ENCODE results near the gene LRFN2.

LRFN2 gene

DNA sequence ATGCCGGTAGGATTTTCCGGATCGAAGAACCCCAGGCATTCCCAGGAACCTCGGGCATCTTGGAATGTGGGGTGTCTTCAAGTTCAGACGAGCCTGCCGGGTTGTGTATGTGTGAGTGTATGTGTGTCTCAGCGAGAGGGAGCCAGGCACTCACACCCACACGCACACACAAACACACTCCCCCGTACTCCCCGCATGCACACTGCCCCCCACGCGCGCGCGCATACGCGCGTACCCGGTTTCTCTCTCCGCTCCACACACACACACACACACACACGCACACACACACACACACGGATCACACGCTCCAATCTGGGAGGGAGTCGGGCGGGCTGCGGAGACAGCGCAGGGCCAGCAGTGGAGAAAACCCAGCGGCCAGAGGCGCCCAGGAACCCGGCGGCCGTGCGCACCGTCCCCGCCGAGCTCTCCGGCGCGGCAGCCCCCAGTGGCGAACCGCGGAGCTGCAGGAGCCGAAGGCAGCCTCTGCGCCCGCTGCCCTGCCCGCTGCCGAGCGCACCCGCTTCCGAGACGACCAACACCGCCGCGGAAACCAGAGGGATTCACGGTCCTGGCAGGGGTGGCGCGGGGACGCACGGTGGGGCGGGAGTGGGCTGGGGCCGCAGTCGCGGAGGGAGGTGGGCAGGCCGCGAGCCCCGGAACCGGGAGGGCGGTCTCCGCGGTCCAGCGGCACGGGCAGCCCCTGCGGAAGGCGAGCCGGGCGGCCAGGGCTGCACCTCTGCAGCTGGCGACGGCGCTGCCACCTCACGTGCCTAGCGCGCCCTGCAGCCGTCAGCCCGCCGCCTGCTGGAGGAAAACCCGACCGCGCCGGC, at the start of gene LRFN2:
Gene LRFN2 (minus strand): TSS at position 125 of the 830 bp plus-strand sequence.
- Histone ChIP-seq H3K27ac (peak within 1 kb of the TSS in 9 of 11 experiments; percentile 42 to 74 (median 69); a peak in 17 of 22 replicates), H3K9ac (peak within 1 kb of the TSS; percentile 49 to 83 (median 69); a peak in 21 of 22 replicates)

DNA sequence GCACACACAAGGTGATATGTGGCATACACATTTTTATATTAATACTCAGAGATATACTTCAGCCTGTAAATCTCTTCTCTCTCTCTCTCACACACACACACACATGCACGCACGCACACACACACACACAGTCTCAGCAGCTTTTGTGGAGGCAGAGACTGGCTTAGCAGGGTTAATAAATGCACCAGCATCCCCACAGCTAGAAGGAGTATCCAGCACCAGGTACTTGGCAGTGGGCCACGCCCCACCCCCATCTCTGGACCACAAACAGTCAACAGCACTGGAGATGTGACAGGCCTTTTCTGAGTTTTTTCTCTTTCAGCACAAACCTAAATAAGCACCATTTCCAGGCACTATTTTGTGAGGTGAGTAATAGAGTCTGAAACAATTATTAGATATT, 47.3 kb upstream of the LRFN2 start:
- no peak for TF ChIP-seq Cebpa-rat (IDR thresholded peaks at IDR 0.05)
- peaks cover 0 to 5% (median 0%) of the 10 kb centered on the region in 11 experiments; a peak in 3 of 22 replicates for H3K9me3 ChIP-seq (replicated peaks in 1 of 11)
- H3K27ac ChIP-seq = no peak overlapping the region
- peaks cover 4 to 18% (median 9%) of the 10 kb centered on the region in 10 experiments; a peak in 19 of 20 replicates for H3K4me1 ChIP-seq
- H3K4me2 ChIP-seq = no peak overlapping the region
- no peaks in the 10 kb centered on the region for H4K20me1 ChIP-seq
- H3K9ac ChIP-seq = no peak overlapping the region
- H3K4me3 ChIP-seq = no peak overlapping the region
- H3K27me3 ChIP-seq = no peaks in the 10 kb centered on the region
- H3K36me3 ChIP-seq = no peaks in the 10 kb centered on the region

More for the DNA sequence above, at the start of gene LRFN2:
- Histone ChIP-seq H3K27me3 (peaks cover 0 to 32% (median 6%) of the 10 kb centered on the region in 11 experiments; a peak in 10 of 22 replicates), H4K20me1 (peaks cover 0 to 18% (median 0%) of the 10 kb centered on the region in 11 experiments; a peak in 6 of 22 replicates), H3K36me3 (no peaks in the 10 kb centered on the region), H3K9me3 (replicated peaks in 1 of 11) (no peaks in the 10 kb centered on the region; a peak in 2 of 22 replicates), H3K4me2 (peak within 1 kb of the TSS; percentile 72 to 100 (median 98)), H3K4me3 (peak within 1 kb of the TSS; percentile 61 to 83 (median 71)), H3K4me1 (peaks cover 22 to 51% (median 46%) of the 10 kb centered on the region in 10 experiments; a peak in 19 of 20 replicates)
- no peak for TF ChIP-seq Cebpa-rat (IDR thresholded peaks at IDR 0.05)

DNA sequence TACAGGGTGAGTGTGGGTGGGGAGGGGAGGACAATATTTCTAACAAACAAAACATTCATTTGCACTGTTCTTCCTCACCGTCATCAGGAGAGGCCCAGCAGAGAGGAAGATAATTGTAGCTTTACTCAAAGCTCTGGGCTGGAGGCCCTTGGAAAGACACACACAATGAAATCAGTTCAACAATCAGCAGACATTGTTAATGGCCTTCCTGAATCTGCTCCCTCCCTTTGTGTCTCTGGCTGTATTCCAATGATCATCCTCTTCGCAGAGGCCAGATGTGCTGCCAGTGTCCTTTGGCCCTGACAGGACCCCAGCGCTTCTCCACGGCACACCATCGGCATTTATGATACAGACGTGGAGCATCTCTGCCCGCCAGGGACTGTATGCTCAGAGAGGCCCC, 44.6 kb upstream of the LRFN2 start:
- H3K4me1 ChIP-seq = peaks cover 0 to 9% (median 0%) of the 10 kb centered on the region in 10 experiments; a peak in 6 of 20 replicates
- no peak for TF ChIP-seq Cebpa-rat (IDR thresholded peaks at IDR 0.05)
- no peaks in the 10 kb centered on the region for H3K27me3 ChIP-seq
- no peaks in the 10 kb centered on the region for H3K36me3 ChIP-seq
- no peak overlapping the region for H3K4me2 ChIP-seq
- no peak overlapping the region for H3K9ac ChIP-seq
- H3K9me3 ChIP-seq (replicated peaks in 1 of 11) = peaks cover 0 to 7% (median 0%) of the 10 kb centered on the region in 11 experiments; a peak in 7 of 22 replicates
- no peak overlapping the region for H3K4me3 ChIP-seq
- H3K27ac ChIP-seq = no peak overlapping the region
- no peaks in the 10 kb centered on the region for H4K20me1 ChIP-seq

DNA sequence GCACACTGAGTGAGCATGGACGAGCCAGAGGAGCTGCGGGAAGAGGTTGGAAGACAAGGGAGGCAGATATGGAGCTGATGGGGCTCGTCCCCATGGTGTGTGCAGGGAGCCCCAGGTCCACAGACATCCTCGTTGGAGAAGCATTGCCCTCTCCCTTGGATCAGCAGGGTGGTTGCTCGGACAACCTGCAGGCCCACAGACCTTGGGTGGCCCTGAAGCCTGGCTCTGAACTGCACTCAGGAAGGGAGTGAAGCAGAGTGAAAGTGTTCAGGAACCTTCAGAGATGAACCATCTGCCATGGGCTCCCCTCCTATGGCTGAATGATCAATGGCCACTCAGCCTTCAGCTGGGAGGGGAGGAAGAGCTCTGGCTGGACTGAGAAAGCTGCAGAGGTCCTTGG, 43.3 kb upstream of the LRFN2 start:
- Histone ChIP-seq H3K36me3 (no peaks in the 10 kb centered on the region), H3K9me3 (replicated peaks in 1 of 11) (peaks cover 7 to 19% (median 12%) of the 10 kb centered on the region in 11 experiments; a peak in 19 of 22 replicates), H3K27ac (no peak overlapping the region), H3K27me3 (no peaks in the 10 kb centered on the region), H3K4me3 (no peak overlapping the region), H3K9ac (no peak overlapping the region), H3K4me2 (no peak overlapping the region), H4K20me1 (no peaks in the 10 kb centered on the region), H3K4me1 (peaks cover 0 to 10% (median under 1%) of the 10 kb centered on the region in 10 experiments; a peak in 6 of 20 replicates)
- no peak for TF ChIP-seq Cebpa-rat (IDR thresholded peaks at IDR 0.05)

DNA sequence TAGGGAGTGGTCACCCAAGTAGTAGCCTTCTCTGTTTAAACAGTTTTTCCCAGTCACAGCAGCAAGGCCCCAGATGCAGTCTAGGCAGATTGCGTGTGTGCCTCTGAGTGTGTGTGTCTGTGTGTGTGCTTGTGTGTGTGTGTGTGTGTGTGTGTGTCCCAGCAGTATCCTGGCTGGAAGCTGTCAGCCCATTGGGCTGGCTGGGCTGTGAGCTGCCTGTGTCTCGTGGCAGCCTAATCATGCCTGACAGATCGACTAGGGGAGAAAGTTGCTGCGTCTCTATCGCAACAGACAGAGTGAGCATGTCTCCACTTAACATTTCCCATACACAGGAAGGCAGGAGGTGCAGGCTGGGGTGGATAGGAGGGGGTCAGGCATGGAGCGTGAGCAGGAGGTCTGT, 42.9 kb upstream of the LRFN2 start:
- Histone ChIP-seq H3K36me3 (no peaks in the 10 kb centered on the region), H3K4me3 (no peak overlapping the region), H3K9ac (no peak overlapping the region), H3K4me1 (peaks cover 0 to 10% (median 5%) of the 10 kb centered on the region in 10 experiments; a peak in 9 of 20 replicates), H3K9me3 (replicated peaks in 1 of 11) (peaks cover 7 to 21% (median 12%) of the 10 kb centered on the region in 11 experiments; a peak in 19 of 22 replicates), H3K4me2 (no peak overlapping the region), H3K27me3 (no peaks in the 10 kb centered on the region), H4K20me1 (no peaks in the 10 kb centered on the region), H3K27ac (no peak overlapping the region)
- no peak for TF ChIP-seq Cebpa-rat (IDR thresholded peaks at IDR 0.05)

DNA sequence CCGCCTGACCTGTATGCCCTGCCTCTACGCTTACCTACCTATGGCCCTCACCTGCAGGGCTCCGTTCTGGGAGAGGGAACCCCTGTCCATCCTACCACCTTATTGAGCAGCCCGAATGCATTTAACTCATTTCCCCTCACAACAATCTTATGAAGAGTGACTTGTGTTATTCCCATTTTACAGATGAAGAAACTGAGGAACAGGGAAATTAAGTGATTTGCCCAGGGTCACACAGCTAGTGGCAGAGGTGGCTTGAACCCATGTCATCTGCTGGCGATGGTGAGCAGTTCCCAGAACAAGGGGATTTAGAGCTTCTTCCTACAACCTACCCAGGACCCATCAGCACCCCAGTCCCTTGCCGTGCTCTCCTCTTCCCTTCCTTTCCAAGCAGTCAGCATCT, 42.3 kb upstream of the LRFN2 start:
- H3K27me3 ChIP-seq = no peaks in the 10 kb centered on the region
- no peak overlapping the region for H3K27ac ChIP-seq
- no peaks in the 10 kb centered on the region for H4K20me1 ChIP-seq
- peaks cover 7 to 21% (median 12%) of the 10 kb centered on the region in 11 experiments; a peak in 19 of 22 replicates for H3K9me3 ChIP-seq (replicated peaks in 1 of 11)
- no peak overlapping the region for H3K4me2 ChIP-seq
- no peak for TF ChIP-seq Cebpa-rat (IDR thresholded peaks at IDR 0.05)
- no peak overlapping the region for H3K9ac ChIP-seq
- H3K4me1 ChIP-seq = peaks cover 0 to 11% (median 9%) of the 10 kb centered on the region in 10 experiments; a peak in 16 of 20 replicates
- H3K36me3 ChIP-seq = no peaks in the 10 kb centered on the region
- H3K4me3 ChIP-seq = no peak overlapping the region

DNA sequence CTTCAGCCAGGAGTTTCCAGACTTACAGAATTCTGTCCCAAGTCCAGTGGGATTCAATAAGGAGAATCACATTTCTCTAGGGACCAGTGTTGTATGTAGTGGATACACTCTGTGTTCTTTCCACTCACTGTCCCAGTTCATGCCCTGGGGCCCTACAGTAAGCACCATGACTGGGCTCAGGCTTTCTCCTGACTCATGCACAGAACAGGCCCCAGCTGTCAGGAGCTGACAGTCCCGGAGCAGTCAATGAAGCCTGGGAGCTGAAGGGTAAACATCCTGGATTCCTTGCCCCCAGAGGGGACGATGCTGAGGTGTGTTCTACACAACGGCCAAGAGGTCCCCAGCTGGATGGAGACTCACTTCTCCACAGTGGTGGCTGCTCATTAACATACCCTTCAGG, 40.2 kb upstream of the LRFN2 start:
- H3K9me3 ChIP-seq (replicated peaks in 1 of 11) = peaks cover 7 to 20% (median 12%) of the 10 kb centered on the region in 11 experiments; a peak in 19 of 22 replicates
- H3K4me1 ChIP-seq = peaks cover 0 to 15% (median 12%) of the 10 kb centered on the region in 10 experiments; a peak in 16 of 20 replicates
- H3K27ac ChIP-seq = no peak overlapping the region
- H3K9ac ChIP-seq = no peak overlapping the region
- no peaks in the 10 kb centered on the region for H4K20me1 ChIP-seq
- no peaks in the 10 kb centered on the region for H3K36me3 ChIP-seq
- no peak overlapping the region for H3K4me3 ChIP-seq
- no peaks in the 10 kb centered on the region for H3K27me3 ChIP-seq
- H3K4me2 ChIP-seq = no peak overlapping the region
- no peak for TF ChIP-seq Cebpa-rat (IDR thresholded peaks at IDR 0.05)

DNA sequence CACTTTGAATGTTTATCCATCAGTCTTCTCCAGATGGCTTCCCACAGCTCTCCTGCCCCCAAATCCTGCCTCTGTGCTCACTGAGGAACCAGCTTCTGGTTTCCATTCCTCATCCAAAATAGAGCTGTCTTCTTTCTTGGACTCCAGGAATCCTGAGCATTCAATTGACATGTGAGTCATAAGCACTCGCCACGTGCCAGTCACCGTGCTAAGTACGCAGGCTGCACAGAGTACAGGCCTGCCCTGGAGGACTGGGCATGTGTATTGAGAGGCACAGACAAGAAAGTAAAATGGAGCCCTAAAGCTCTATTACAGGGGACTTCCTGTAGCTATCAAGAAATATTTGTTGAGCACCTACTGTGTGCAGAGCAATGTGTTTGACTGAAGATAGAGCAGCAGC, 39.7 kb upstream of the LRFN2 start:
- Histone ChIP-seq H3K27ac (no peak overlapping the region), H3K9me3 (replicated peaks in 1 of 11) (peaks cover 7 to 17% (median 12%) of the 10 kb centered on the region in 11 experiments; a peak in 19 of 22 replicates), H3K27me3 (no peaks in the 10 kb centered on the region), H3K9ac (no peak overlapping the region), H3K4me2 (no peak overlapping the region), H3K4me1 (peaks cover 0 to 15% (median 12%) of the 10 kb centered on the region in 10 experiments; a peak in 16 of 20 replicates), H3K4me3 (no peak overlapping the region), H4K20me1 (no peaks in the 10 kb centered on the region), H3K36me3 (no peaks in the 10 kb centered on the region)
- TF ChIP-seq Cebpa-rat (IDR thresholded peaks at IDR 0.05) = no peak

DNA sequence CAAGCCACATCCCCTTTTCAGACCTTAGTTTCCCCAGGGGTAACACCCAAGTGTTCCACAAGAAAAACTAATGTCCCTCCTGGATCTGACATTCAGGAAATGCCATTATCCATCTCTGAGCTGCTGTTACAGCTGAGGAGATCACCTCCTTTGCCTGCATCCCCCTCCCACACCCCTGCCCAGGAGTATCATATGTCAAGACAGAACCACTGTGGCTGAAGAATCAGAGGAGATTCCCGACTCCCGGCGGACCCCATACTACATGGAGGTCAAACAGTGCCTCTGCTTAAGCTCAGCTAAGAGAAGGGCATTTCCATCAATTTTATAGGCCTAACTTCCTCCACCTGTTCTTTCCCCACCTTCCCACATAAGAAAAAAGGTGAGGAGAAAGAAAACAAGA, 36.8 kb upstream of the LRFN2 start:
- no peak for TF ChIP-seq Cebpa-rat (IDR thresholded peaks at IDR 0.05)
- no peak overlapping the region for H3K9ac ChIP-seq

More for the DNA sequence above, 36.8 kb upstream of the LRFN2 start:
- peaks cover 7 to 17% (median 12%) of the 10 kb centered on the region in 11 experiments; a peak in 19 of 22 replicates for H3K9me3 ChIP-seq (replicated peaks in 1 of 11)
- H3K27me3 ChIP-seq = no peaks in the 10 kb centered on the region
- H3K27ac ChIP-seq = no peak overlapping the region
- H3K4me1 ChIP-seq = peaks cover 0 to 15% (median 12%) of the 10 kb centered on the region in 10 experiments; a peak in 16 of 20 replicates
- no peaks in the 10 kb centered on the region for H4K20me1 ChIP-seq
- peak overlapping the region in 1 of 11 experiments; percentile 18; a peak in 1 of 22 replicates for H3K4me2 ChIP-seq
- no peaks in the 10 kb centered on the region for H3K36me3 ChIP-seq
- H3K4me3 ChIP-seq = no peak overlapping the region

All from BLaER1 treated with 17β-estradiol and CSF1 and Interleukin-3, amounts not matched to agents 10 nM and 100 nM (cell line).